A673 (cell line): ENCODE data around the gene PRR20A. TPM values are rescaled to one million over a fixed set of nuclear protein-coding genes. Genes with fewer than 3 reads are reported as not detected.
"Not testable (repeated sequence)": the region's sequence is repeated elsewhere in the genome, so short reads cannot be mapped to it uniquely, and the experiment has no call there.

Source experiments
- Bru-seq: library from RNA; stranded (reverse); fragments of 400-500 nt; gene quantifications from one replicate; lab custom pipeline; 2021; lab: Mats Ljungman, UMichigan
- BruChase-seq, 2 experiments: library from RNA; stranded (reverse); fragments of 400-500 nt; gene quantifications; one replicate each; lab custom pipeline; 2021; lab: Mats Ljungman, UMichigan
- BruUV-seq: library from RNA; stranded (reverse); fragments of 400-500 nt; replicated peaks from 2 replicates; lab custom pipeline; 2021; lab: Mats Ljungman, UMichigan
- CTCF ChIA-PET: fragments of 300-600 bp; sonication (Branson Sonifier 250); formaldehyde crosslinking; loops from one replicate; lab custom pipeline; 2022; ENCODE audit warnings: antibody characterized with exemption; lab: Charles Lee
- POLR2A ChIA-PET: fragments of 300-600 bp; sonication (Branson Sonifier 250); formaldehyde crosslinking; loops from one replicate; lab custom pipeline; 2022; ENCODE audit warnings: antibody characterized with exemption; ENCODE audit not compliant: low non-redundant PET; lab: Charles Lee
- DNase-seq: peaks from one replicate; pipeline ENCODE4 v3.0.0-alpha.2; 2015; ENCODE audit warnings: low spot score
- H3K27ac ChIP-seq: fragments of 200-600 bp; sonication (generic); 2 replicates; pipeline ENCODE4 v1.5.1; 2016; ENCODE audit warnings: mixed run types, low read depth, mild to moderate bottlenecking, mixed read lengths, antibody characterized with exemption, low read length; ENCODE audit not compliant: poor library complexity, severe bottlenecking
- H3K27me3 ChIP-seq: fragments of 200-600 bp; sonication (generic); replicated peaks from 2 replicates; pipeline ENCODE4 v1.6.1; 2017; ENCODE audit warnings: mixed run types, low read depth, mild to moderate bottlenecking, mixed read lengths, antibody characterized with exemption, low read length; ENCODE audit not compliant: insufficient read depth, poor library complexity
- H3K36me3 ChIP-seq: fragments of 200-600 bp; sonication (generic); 2 replicates; pipeline ENCODE4 v1.6.1; 2016; ENCODE audit warnings: mixed run types, mild to moderate bottlenecking, mixed read lengths, antibody characterized with exemption, low read length; ENCODE audit not compliant: insufficient read depth, poor library complexity, severe bottlenecking
- H3K4me1 ChIP-seq: fragments of 200-600 bp; sonication (generic); 2 replicates; pipeline ENCODE4 v1.6.1; 2017; ENCODE audit warnings: mixed run types, mild to moderate bottlenecking, mixed read lengths, antibody characterized with exemption, low read length; ENCODE audit not compliant: insufficient read depth, poor library complexity, severe bottlenecking
- H3K4me3 ChIP-seq: fragments of 200-600 bp; sonication (generic); 2 replicates; pipeline ENCODE4 v1.5.1; 2016; ENCODE audit warnings: low read depth, mixed run types, mild to moderate bottlenecking, mixed read lengths, low read length; ENCODE audit not compliant: poor library complexity, severe bottlenecking
- H3K9me3 ChIP-seq: fragments of 200-600 bp; sonication (generic); 2 replicates; pipeline ENCODE4 v1.6.1; 2016; ENCODE audit warnings: mixed run types, low read depth, mild to moderate bottlenecking, mixed read lengths, antibody characterized with exemption, low read length; ENCODE audit not compliant: poor library complexity, severe bottlenecking
- CTCF ChIP-seq: fragments of 300-800, 200-600 bp; sonication (generic); conservative IDR thresholded peaks from 2 replicates; pipeline ENCODE4 v1.5.1; 2017; ENCODE audit warnings: low read depth, mild to moderate bottlenecking, antibody characterized with exemption, low read length, moderate library complexity, mixed read lengths
- EZH2 ChIP-seq: fragments of 200-600 bp; sonication (generic); IDR thresholded peaks from 2 replicates; pipeline ENCODE4 v1.6.1; 2017; ENCODE audit warnings: borderline replicate concordance, low read depth, mild to moderate bottlenecking, mixed read lengths, antibody characterized with exemption, low read length; ENCODE audit not compliant: poor library complexity, severe bottlenecking
- intact Hi-C: fragments of 100-400 bp; cut with micrococcal nuclease; formaldehyde crosslinking; loops from one replicate; pipeline ENCODE4 v1.10.0; 2022; ENCODE audit not compliant: unreplicated experiment
- long read RNA-seq: library from polyadenylated mRNA; stranded (forward); transcript quantifications from one replicate; pipeline ENCODE4 v2.0.0, GENCODE V29; 2022
- total RNA-seq: library from RNA; stranded (reverse); gene quantifications from 2 replicates; pipeline ENCODE4 v1.2.3, GENCODE V29; 2021

PRR20A gene
- not detected in 2 replicates for total RNA-seq
- not detected for Bru-seq, nascent RNA
- BruChase-seq, experiment 1, labeled RNA remaining after a 2-hour chase, result not detected
- BruChase-seq, experiment 2, labeled RNA remaining after a 6-hour chase, result not detected
- long read RNA-seq, result 0 reads

- H3K4me3 ChIP-seq, H3K27ac ChIP-seq, DNase-seq, H3K9me3 ChIP-seq, CTCF ChIA-PET, intact Hi-C loops, H3K36me3 ChIP-seq, H3K4me1 ChIP-seq, BruUV-seq, H3K27me3 ChIP-seq, POLR2A ChIA-PET: not testable (repeated sequence)
These were observed at the start of gene PRR20A for GRCh38 chr13:57140235-57140968. Gene PRR20A (plus strand): TSS chr13:57140918. CDS start chr13:57141305, 387 bp downstream.

- TF ChIP-seq CTCF (no peak), EZH2 (no peak)
- H3K4me1 ChIP-seq, result no peaks in the 10 kb centered on the region
- intact Hi-C loops, result loop anchor here (2.0 kb wide), 1 partner anchor 838 kb away; no protein-coding TSS in a partner anchor
- H3K27ac ChIP-seq, result peak overlapping the region; percentile 51
- H3K27me3 ChIP-seq, result no peaks in the 10 kb centered on the region
- ChIA-PET CTCF (no interaction called here), POLR2A (no interaction called here)
- H3K9me3 ChIP-seq, result peaks cover 4% of the 10 kb centered on the region
- no peaks in the 10 kb centered on the region for H3K36me3 ChIP-seq
- no peak overlapping the region for H3K4me3 ChIP-seq
- BruUV-seq, result no TSS peak
- peak; percentile 54 for DNase-seq
These were observed 25.8 kb upstream of the PRR20A start for GRCh38 chr13:57114945-57115344.

DNA sequence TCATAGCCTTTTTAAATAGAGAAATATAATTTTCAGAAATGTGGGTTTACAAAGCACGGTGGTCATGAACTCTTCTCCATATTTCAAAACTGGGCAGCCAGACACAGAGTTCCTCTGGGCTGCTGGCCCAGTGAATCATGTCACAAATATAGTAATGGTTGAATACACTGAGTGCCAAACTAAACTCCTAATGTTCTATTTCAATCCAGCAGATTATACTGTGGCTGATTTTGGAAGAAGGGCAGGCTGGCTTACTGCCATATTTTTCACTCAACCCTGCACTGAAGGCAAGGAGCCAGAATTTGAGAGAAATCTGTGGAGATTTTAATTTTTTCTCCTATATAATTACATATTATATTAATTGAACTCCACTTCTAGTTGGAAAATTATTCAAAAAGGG, 17.0 kb upstream of the PRR20A start:
- BruUV-seq, result no TSS peak
- Histone ChIP-seq H3K27me3 (no peaks in the 10 kb centered on the region), H3K4me1 (no peaks in the 10 kb centered on the region), H3K27ac (no peak overlapping the region), H3K4me3 (no peak overlapping the region), H3K36me3 (no peaks in the 10 kb centered on the region), H3K9me3 (no peaks in the 10 kb centered on the region)
- peak; percentile 30 for DNase-seq
- intact Hi-C loops, result no loop called here
- ChIA-PET POLR2A (no interaction called here), CTCF (no interaction called here)
- TF ChIP-seq CTCF (no peak), EZH2 (no peak)

DNA sequence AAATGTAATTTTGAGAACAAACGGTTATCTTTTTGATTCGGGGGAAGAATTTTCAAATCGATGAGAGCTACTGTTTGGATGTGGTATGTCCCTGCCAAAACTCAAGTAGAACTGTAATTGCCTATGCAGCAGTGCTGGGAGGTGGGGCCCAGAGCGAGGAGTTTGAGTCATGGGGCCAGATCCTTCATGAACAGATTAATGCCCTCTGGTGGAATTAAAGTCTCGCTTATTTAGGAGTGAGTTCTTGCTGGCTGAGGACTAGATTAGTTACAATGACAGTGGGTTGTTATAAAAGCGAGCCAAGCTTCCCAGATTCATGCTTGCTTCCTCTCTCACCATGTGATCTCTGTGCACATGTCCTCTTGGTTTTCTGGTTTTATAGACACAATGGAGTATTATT, 11.8 kb upstream of the PRR20A start:
- TF ChIP-seq EZH2 (no peak), CTCF (no peak)
- Histone ChIP-seq H3K27me3 (no peaks in the 10 kb centered on the region), H3K9me3 (no peaks in the 10 kb centered on the region), H3K4me3 (no peak overlapping the region), H3K27ac (no peak overlapping the region), H3K4me1 (no peaks in the 10 kb centered on the region), H3K36me3 (no peaks in the 10 kb centered on the region)
- peak; percentile 26 for DNase-seq
- POLR2A ChIA-PET, result no interaction called here
- no TSS peak for BruUV-seq
- intact Hi-C loops, result no loop called here
- CTCF ChIA-PET, result no interaction called here
